Measurements from ENCODE around the gene TRIAP1.

TRIAP1 gene

GRCh38 chr12:120439646-120440247 lies 6.4 kb downstream of the TRIAP1 start:
- DNase-seq, result peak in 39 of 42 donors; percentile 14 to 81 (median 49)
- intact Hi-C loops (cut with DNase I), result no loop called here

- intact Hi-C loops (cut with DNase I), result no loop called here
- DNase-seq, result no peak
These were observed 7.5 kb downstream of the TRIAP1 start for GRCh38 chr12:120438495-120439198.

- intact Hi-C loops (cut with DNase I), result no loop called here
- DNase-seq, result peak; percentile 88 to 98 (median 95)
These were observed 8.3 kb downstream of the TRIAP1 start, which contains the start of gene COX6A1 for GRCh38 chr12:120437735-120438494. TSS of gene COX6A1 (plus strand) at chr12:120438113. CDS start at chr12:120438127, 14 bp downstream.

GRCh38 chr12:120432772-120433525 lies 13.2 kb downstream of the TRIAP1 start:
- DNase-seq, result peak in 21 of 42 donors; percentile 15 to 56 (median 35)
- intact Hi-C loops (cut with DNase I), result no loop called here

GRCh38 chr12:120429368-120429767 lies 16.8 kb downstream of the TRIAP1 start:
- no peak for DNase-seq
- intact Hi-C loops (cut with DNase I), result no loop called here

- intact Hi-C loops (cut with DNase I), result no loop called here
- DNase-seq, result no peak
These were observed 17.5 kb downstream of the TRIAP1 start for GRCh38 chr12:120428597-120429229.

GRCh38 chr12:120425797-120426196 lies 20.4 kb downstream of the TRIAP1 start:
- intact Hi-C loops (cut with DNase I), result no loop called here

GRCh38 chr12:120422892-120423456 lies 23.2 kb downstream of the TRIAP1 start:
- intact Hi-C loops (cut with DNase I), result no loop called here
- DNase-seq, result no peak

More at GRCh38 chr12:120425797-120426196, 20.4 kb downstream of the TRIAP1 start:
- no peak for DNase-seq

GRCh38 chr12:120421701-120422100 lies 24.5 kb downstream of the TRIAP1 start:
- intact Hi-C loops (cut with DNase I), result no loop called here
- DNase-seq, result no peak

GRCh38 chr12:120417917-120418580 lies 28.1 kb downstream of the TRIAP1 start:
- intact Hi-C loops (cut with DNase I), result no loop called here
- DNase-seq, result no peak

GRCh38 chr12:120416490-120417216 lies 29.5 kb downstream of the TRIAP1 start:
- no peak for DNase-seq
- intact Hi-C loops (cut with DNase I), result no loop called here

GRCh38 chr12:120413901-120414695 lies 32.1 kb downstream of the TRIAP1 start:
- peak in 32 of 42 donors; percentile 5 to 73 (median 36) for DNase-seq
- intact Hi-C loops (cut with DNase I), result no loop called here

- intact Hi-C loops (cut with DNase I), result no loop called here
- no peak for DNase-seq
These were observed 33.8 kb downstream of the TRIAP1 start for GRCh38 chr12:120412421-120412820.

- intact Hi-C loops (cut with DNase I), result no loop called here
- no peak for DNase-seq
These were observed 37.4 kb downstream of the TRIAP1 start for GRCh38 chr12:120408771-120409170.

GRCh38 chr12:120406553-120406952 lies 39.6 kb downstream of the TRIAP1 start:
- no peak for DNase-seq
- intact Hi-C loops (cut with DNase I), result no loop called here

- no peak for DNase-seq
- intact Hi-C loops (cut with DNase I), result no loop called here
These were observed 40.1 kb downstream of the TRIAP1 start for GRCh38 chr12:120406069-120406468.

All from head of caudate nucleus (tissue), 42 donors.